GM21423 (cell line): Measurements from ENCODE around the gene ZNF768.

ENCODE experiments used
- ATAC-seq: cut with Tn5 transposase; IDR thresholded peaks from one replicate; pipeline ENCODE4 v1.9.1; 2021; ENCODE audit warnings: mild to moderate bottlenecking, moderate library complexity; ENCODE audit not compliant: unreplicated experiment

Gene ZNF768

GRCh38 chr16:30474074-30474452, 52.3 kb downstream of the ZNF768 start:
- no peak for ATAC-seq
